ENCODE results near the gene TRABD2A. TPM values are rescaled to one million over a fixed set of nuclear protein-coding genes. Genes with fewer than 3 reads are reported as not detected.

TRABD2A gene
- total and polyA plus RNA-seq, 2 donors from 2014 or later = 2.1 to 3.4 TPM

- TF ChIP-seq, protein P1, sequence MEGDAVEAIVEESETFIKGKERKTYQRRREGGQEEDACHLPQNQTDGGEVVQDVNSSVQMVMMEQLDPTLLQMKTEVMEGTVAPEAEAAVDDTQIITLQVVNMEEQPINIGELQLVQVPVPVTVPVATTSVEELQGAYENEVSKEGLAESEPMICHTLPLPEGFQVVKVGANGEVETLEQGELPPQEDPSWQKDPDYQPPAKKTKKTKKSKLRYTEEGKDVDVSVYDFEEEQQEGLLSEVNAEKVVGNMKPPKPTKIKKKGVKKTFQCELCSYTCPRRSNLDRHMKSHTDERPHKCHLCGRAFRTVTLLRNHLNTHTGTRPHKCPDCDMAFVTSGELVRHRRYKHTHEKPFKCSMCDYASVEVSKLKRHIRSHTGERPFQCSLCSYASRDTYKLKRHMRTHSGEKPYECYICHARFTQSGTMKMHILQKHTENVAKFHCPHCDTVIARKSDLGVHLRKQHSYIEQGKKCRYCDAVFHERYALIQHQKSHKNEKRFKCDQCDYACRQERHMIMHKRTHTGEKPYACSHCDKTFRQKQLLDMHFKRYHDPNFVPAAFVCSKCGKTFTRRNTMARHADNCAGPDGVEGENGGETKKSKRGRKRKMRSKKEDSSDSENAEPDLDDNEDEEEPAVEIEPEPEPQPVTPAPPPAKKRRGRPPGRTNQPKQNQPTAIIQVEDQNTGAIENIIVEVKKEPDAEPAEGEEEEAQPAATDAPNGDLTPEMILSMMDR (IDR thresholded peaks at IDR 0.05; ENCODE audit: borderline replicate concordance, extremely low read depth, insufficient read depth) = no peak
- DNase-seq = no peak
- FAIRE-seq = no peak
- H3K36me3 ChIP-seq (ENCODE audit: control insufficient read depth in 2 of 3, insufficient read depth in 3 of 3, low read length in 3 of 3) = no peaks in the 10 kb centered on the region
- H3K27ac ChIP-seq (ENCODE audit: low read depth in 2 of 2, low read length in 2 of 2) = no peak overlapping the region
- H3K27me3 ChIP-seq (ENCODE audit: control insufficient read depth, insufficient read depth, low read length) = peaks cover 18% of the 10 kb centered on the region
- peak overlapping the region in 1 of 3 donors; percentile 67 for H3K4me3 ChIP-seq (ENCODE audit: low read length in 3 of 3)
- no peaks in the 10 kb centered on the region for H3K9me3 ChIP-seq (ENCODE audit: control insufficient read depth in 2 of 3, insufficient read depth in 1 of 3, low read length in 3 of 3)
- peaks cover 0 to 7% (median 0%) of the 10 kb centered on the region in 3 donors for H3K4me1 ChIP-seq (ENCODE audit: control insufficient read depth in 2 of 3, insufficient read depth in 2 of 3, low read depth in 1 of 3, low read length in 3 of 3)
- no peak overlapping the region for H3K9ac ChIP-seq (ENCODE audit: low read length in 3 of 3)
- intact Hi-C loops (cut with DNase I) = loop anchor here (10.0 kb wide), 1 partner anchor 388 kb away; no protein-coding TSS in a partner anchor
These were observed 1.5 kb upstream of the TRABD2A start for GRCh38 chr2:84882414-84882738.

DNA sequence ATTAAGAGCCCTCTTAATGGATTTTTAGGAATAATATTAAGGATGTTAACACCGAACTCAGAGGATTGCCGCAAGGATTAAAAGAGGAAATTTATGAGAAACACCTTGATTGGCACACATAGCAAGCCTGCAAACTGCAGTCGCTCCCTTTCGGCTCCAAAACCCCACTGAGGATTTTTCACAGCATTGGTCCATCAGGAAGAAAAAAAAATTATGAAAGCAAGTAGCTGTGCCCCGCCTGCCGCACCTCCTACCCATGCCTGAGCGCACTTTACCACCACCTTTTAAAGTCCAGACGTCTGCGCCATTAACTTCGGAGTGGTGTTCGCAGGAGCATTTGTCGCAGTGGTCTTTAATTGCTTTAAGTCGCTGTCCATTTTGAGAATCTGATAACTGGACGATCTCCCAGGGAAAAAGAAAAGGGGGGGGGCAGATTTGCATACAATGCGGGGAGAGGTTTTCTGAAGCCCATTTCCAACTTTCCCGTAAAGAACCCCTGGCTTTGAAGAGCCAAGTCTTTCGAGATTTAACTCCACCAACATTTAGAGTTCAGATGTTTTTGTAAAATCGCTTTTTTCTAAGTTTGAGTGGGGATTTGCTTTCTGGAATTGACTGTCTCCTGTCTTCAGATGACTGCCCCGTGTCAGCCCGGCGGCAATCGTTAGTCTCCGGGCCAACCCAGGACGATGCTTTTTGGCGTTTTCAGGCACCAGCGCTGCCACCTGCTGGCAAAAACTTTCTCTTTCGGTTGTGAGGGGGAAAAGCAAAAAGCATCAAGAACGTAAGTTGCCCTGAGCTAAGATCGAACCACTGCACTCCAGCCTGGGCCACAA, 913 bp upstream of the TRABD2A start:
- FAIRE-seq = no peak
- Histone ChIP-seq H3K36me3 (ENCODE audit: control insufficient read depth in 2 of 3, insufficient read depth in 3 of 3, low read length in 3 of 3) (no peaks in the 10 kb centered on the region), H3K9me3 (ENCODE audit: control insufficient read depth in 2 of 3, insufficient read depth in 1 of 3, low read length in 3 of 3) (no peaks in the 10 kb centered on the region), H3K27me3 (ENCODE audit: control insufficient read depth, insufficient read depth, low read length) (peaks cover 18% of the 10 kb centered on the region), H3K4me3 (ENCODE audit: low read length in 3 of 3) (peak overlapping the region; percentile 60 to 67 (median 61)), H3K4me1 (ENCODE audit: control insufficient read depth in 2 of 3, insufficient read depth in 2 of 3, low read depth in 1 of 3, low read length in 3 of 3) (peaks cover 0 to 7% (median 0%) of the 10 kb centered on the region in 3 donors), H3K9ac (ENCODE audit: low read length in 3 of 3) (peak overlapping the region in 1 of 3 donors; percentile 41), H3K27ac (ENCODE audit: low read depth in 2 of 2, low read length in 2 of 2) (no peak overlapping the region)
- TF ChIP-seq, protein P1 (IDR thresholded peaks at IDR 0.05; ENCODE audit: borderline replicate concordance, extremely low read depth, insufficient read depth) = peak; percentile 82
- peak; percentile 80 to 93 (median 89) for DNase-seq
- intact Hi-C loops (cut with DNase I) = loop anchor here (10.0 kb wide), 1 partner anchor 387 kb away; no protein-coding TSS in a partner anchor

- FAIRE-seq (no peak), DNase-seq (no peak)
- H3K4me1 ChIP-seq (ENCODE audit: control insufficient read depth in 2 of 3, insufficient read depth in 2 of 3, low read depth in 1 of 3, low read length in 3 of 3) = peaks cover 0 to 7% (median 0%) of the 10 kb centered on the region in 3 donors
- H3K27ac ChIP-seq (ENCODE audit: low read depth in 2 of 2, low read length in 2 of 2) = no peak overlapping the region
- H3K27me3 ChIP-seq (ENCODE audit: control insufficient read depth, insufficient read depth, low read length) = peaks cover 18% of the 10 kb centered on the region
- no peak overlapping the region for H3K9ac ChIP-seq (ENCODE audit: low read length in 3 of 3)
- TF ChIP-seq, protein P1 (IDR thresholded peaks at IDR 0.05; ENCODE audit: borderline replicate concordance, extremely low read depth, insufficient read depth) = no peak
- H3K4me3 ChIP-seq (ENCODE audit: low read length in 3 of 3) = peak overlapping the region in 2 of 3 donors; percentile 43 to 67
- no peaks in the 10 kb centered on the region for H3K36me3 ChIP-seq (ENCODE audit: control insufficient read depth in 2 of 3, insufficient read depth in 3 of 3, low read length in 3 of 3)
- intact Hi-C loops (cut with DNase I) = loop anchor here (10.0 kb wide), 1 partner anchor 386 kb away; no protein-coding TSS in a partner anchor
- H3K9me3 ChIP-seq (ENCODE audit: control insufficient read depth in 2 of 3, insufficient read depth in 1 of 3, low read length in 3 of 3) = no peaks in the 10 kb centered on the region
These were observed 564 bp downstream of the TRABD2A start for GRCh38 chr2:84880395-84880644.

Measured in kidney (tissue), 14 donors.